IMR-90 (cell line): ENCODE data around the gene TSGA10IP. TPM values are rescaled to one million over a fixed set of nuclear protein-coding genes. Genes with fewer than 3 reads are reported as not detected.

Source experiments
- ATAC-seq: fragments of 200-7000 bp; cut with Tn5 transposase; 2 replicates; pipeline ENCODE4 v1.9.1; 2020; ENCODE audit warnings: low read depth, mild to moderate bottlenecking, moderate library complexity
- BruUV-seq: library from RNA; stranded (reverse); fragments of 400-500 nt; replicated peaks from 2 replicates; lab custom pipeline; 2021; lab: Mats Ljungman, UMichigan
- CTCF ChIA-PET: fragments of 300-600 bp; formaldehyde crosslinking; extraction: SDS; loops from one replicate; lab custom pipeline; 2021; ENCODE audit warnings: antibody characterized with exemption; lab: Yijun Ruan, JAX
- POLR2A ChIA-PET: fragments of 300-600 bp; sonication (Branson Sonifier 250); formaldehyde crosslinking; loops from one replicate; lab custom pipeline; 2022; ENCODE audit warnings: antibody characterized with exemption; ENCODE audit not compliant: unreplicated experiment; lab: Charles Lee
- DNase-seq: peaks from one replicate; pipeline ENCODE4 v3.0.0; 2013
- H2AFZ ChIP-seq: replicated peaks from 2 replicates; pipeline ENCODE3; 2013; ENCODE audit warnings: low read length, mild to moderate bottlenecking; ENCODE audit not compliant: poor library complexity
- H2AK5ac ChIP-seq: 2 replicates; pipeline ENCODE4 v1.6.1; 2013; ENCODE audit warnings: low read depth, low read length, inconsistent platforms
- H2AK9ac ChIP-seq: replicated peaks from 2 replicates; pipeline ENCODE3; 2013; ENCODE audit warnings: mild to moderate bottlenecking, low read depth, low read length, moderate library complexity; ENCODE audit not compliant: poor library complexity
- H2BK120ac ChIP-seq: 2 replicates; pipeline ENCODE4 v1.6.1; 2013; ENCODE audit warnings: low read depth, low read length, inconsistent platforms
- H2BK15ac ChIP-seq: 3 replicates; pipeline ENCODE4 v1.6.1; 2013; ENCODE audit warnings: low read depth, low read length, inconsistent platforms
- H2BK20ac ChIP-seq: 2 replicates; pipeline ENCODE4 v1.6.1; 2013; ENCODE audit warnings: low read depth, mild to moderate bottlenecking, inconsistent platforms, low read length, moderate library complexity
- H2BK5ac ChIP-seq: 2 replicates; pipeline ENCODE4 v1.6.1; 2013; ENCODE audit warnings: mild to moderate bottlenecking, low read depth, low read length, inconsistent platforms; ENCODE audit not compliant: poor library complexity, severe bottlenecking
- H3K14ac ChIP-seq: replicated peaks from 2 replicates; pipeline ENCODE4 v1.6.1; 2013; ENCODE audit warnings: low read depth, low read length, inconsistent platforms
- H3K18ac ChIP-seq: 2 replicates; pipeline ENCODE4 v1.6.1; 2013; ENCODE audit warnings: low read depth, low read length, control low read depth
- H3K23ac ChIP-seq: 2 replicates; pipeline ENCODE4 v1.6.1; 2013; ENCODE audit warnings: low read depth, low read length, inconsistent platforms
- H3K27ac ChIP-seq: 2 replicates; pipeline ENCODE4 v1.5.1; 2013; ENCODE audit warnings: mild to moderate bottlenecking, control low read depth, low read length; ENCODE audit not compliant: insufficient read depth
- H3K27me3 ChIP-seq: 2 replicates; pipeline ENCODE4 v1.6.1; 2013; ENCODE audit warnings: low read length; ENCODE audit not compliant: control insufficient read depth, insufficient read depth
- H3K36me3 ChIP-seq: 2 replicates; pipeline ENCODE4 v1.6.1; 2013; ENCODE audit warnings: low read length, mixed read lengths; ENCODE audit not compliant: control insufficient read depth, insufficient read depth
- H3K4ac ChIP-seq: 2 replicates; pipeline ENCODE4 v1.6.1; 2013; ENCODE audit warnings: low read depth, low read length, inconsistent platforms
- H3K4me1 ChIP-seq: 2 replicates; pipeline ENCODE4 v1.6.1; 2013; ENCODE audit warnings: low read length, mixed read lengths; ENCODE audit not compliant: control insufficient read depth, insufficient read depth
- H3K4me2 ChIP-seq: 2 replicates; pipeline ENCODE4 v1.6.1; 2013; ENCODE audit warnings: low read depth, mild to moderate bottlenecking, control low read depth, low read length, moderate library complexity
- H3K4me3 ChIP-seq: 2 replicates; pipeline ENCODE4 v1.5.1; 2013; ENCODE audit warnings: low read depth, mild to moderate bottlenecking, control low read depth, low read length, moderate library complexity; ENCODE audit not compliant: insufficient read depth
- H3K56ac ChIP-seq: 2 replicates; pipeline ENCODE4 v1.6.1; 2013; ENCODE audit warnings: low read length, inconsistent platforms; ENCODE audit not compliant: insufficient read depth; ENCODE audit errors: extremely low read depth
- H3K79me1 ChIP-seq, 2 experiments: 2 replicates each; pipeline ENCODE4 v1.6.1; 2013; ENCODE audit warnings: low read length in 2 of 2, inconsistent platforms in 1 of 2, low read depth in 1 of 2
- H3K9ac ChIP-seq: 2 replicates; pipeline ENCODE4 v1.6.1; 2013; ENCODE audit warnings: low read depth, low read length, control low read depth
- H3K9me1 ChIP-seq: 2 replicates; pipeline ENCODE4 v1.6.1; 2013; ENCODE audit warnings: low read length, inconsistent platforms; ENCODE audit not compliant: insufficient read depth
- H3K9me3 ChIP-seq: 2 replicates; pipeline ENCODE4 v1.6.1; 2013; ENCODE audit warnings: low read length; ENCODE audit not compliant: control insufficient read depth, insufficient read depth
- H4K20me1 ChIP-seq: 2 replicates; pipeline ENCODE4 v1.6.1; 2013; ENCODE audit warnings: low read length, inconsistent platforms; ENCODE audit not compliant: insufficient read depth
- H4K5ac ChIP-seq: 2 replicates; pipeline ENCODE4 v1.6.1; 2013; ENCODE audit warnings: mild to moderate bottlenecking, low read depth, low read length, control low read depth
- H4K8ac ChIP-seq, 2 experiments: 2 replicates each; pipeline ENCODE4 v1.6.1; 2013; ENCODE audit warnings: low read depth in 2 of 2, low read length in 2 of 2, control low read depth in 1 of 2, inconsistent platforms in 1 of 2
- H4K91ac ChIP-seq: 2 replicates; pipeline ENCODE4 v1.6.1; 2013; ENCODE audit warnings: low read depth, low read length, inconsistent platforms; ENCODE audit not compliant: insufficient read depth
- RCOR1 ChIP-seq: IDR thresholded peaks from 2 replicates; pipeline ENCODE4 v1.6.1; 2012; ENCODE audit warnings: mild to moderate bottlenecking, low read length, improper control_type of control experiment; ENCODE audit not compliant: insufficient replicate concordance
- WGBS, 2 experiments: methylation state at CpG; one replicate each; pipeline versions ENCODE4 v1.1.5 to v1.1.7; 2013; ENCODE audit warnings: missing lambda C conversion rate in 2 of 2; ENCODE audit not compliant: insufficient read length in 1 of 2; ENCODE audit errors: extremely low coverage in 2 of 2; 5-methylcytosine and 5-hydroxymethylcytosine counted together
- dilution Hi-C: fragments of 300-500 bp; cut with HindIII; formaldehyde crosslinking; loops from one replicate; pipeline ENCODE4 v1.14.3; 2018; ENCODE audit warnings: low sequenced_read_pairs; ENCODE audit not compliant: unreplicated experiment
- in situ Hi-C: fragments of 300-500 bp; cut with MboI; formaldehyde crosslinking; loops from 3 replicates; pipeline ENCODE4 v1.14.3; 2019; ENCODE audit warnings: low sequenced_read_pairs, inconsistent platforms, mixed read lengths
- intact Hi-C: fragments of 100-400 bp; cut with micrococcal nuclease; formaldehyde crosslinking; loops from 2 replicates; pipeline ENCODE4 v1.10.0; 2022
- polyA plus RNA-seq, 3 experiments: library from polyadenylated mRNA; depleted of rRNA; stranded (reverse); fragments of >200 nt; gene quantifications; 2 replicates each; pipeline ENCODE4 v1.2.3, GENCODE V29; 2012; ENCODE audit warnings: low replicate concordance in 1 of 3
- total RNA-seq: library from RNA; depleted of rRNA; stranded (reverse); fragments of >200 nt; gene quantifications from 2 replicates; pipeline ENCODE4 v1.2.3, GENCODE V29; 2012

Gene TSGA10IP
- total and polyA plus RNA-seq, 2 of the 4 experiments (the other 2 are of a cell fraction) = 0.21 TPM; not detected in 1

DNA sequence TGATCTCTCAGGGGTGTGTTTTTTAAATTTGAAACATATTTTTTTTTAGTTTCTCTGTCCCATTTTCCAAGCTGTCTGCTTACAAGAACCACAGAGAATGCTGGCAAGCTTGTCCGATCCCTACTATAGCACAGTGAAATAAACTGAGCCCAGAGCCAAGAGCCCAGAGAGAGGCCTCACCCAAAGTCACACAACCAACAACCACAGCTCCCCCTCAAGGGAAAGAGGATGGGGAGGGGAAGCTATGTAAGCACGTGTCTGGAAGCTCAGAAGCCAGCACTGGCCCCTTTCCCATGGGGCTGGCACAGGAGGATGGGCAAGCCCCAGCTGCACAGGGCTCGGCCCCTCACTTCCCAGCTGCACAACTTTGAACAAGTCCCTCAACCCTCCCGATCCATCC lies 13.0 kb downstream of the TSGA10IP start:
- Histone ChIP-seq H3K9ac (no peak overlapping the region), H2BK15ac (no peak overlapping the region), H3K79me1 (peaks cover 4 to 22% of the 10 kb centered on the region in 2 experiments; a peak in 3 of 4 replicates), H3K36me3 (no peaks in the 10 kb centered on the region), H2AFZ (no peak overlapping the region), H4K5ac (no peak overlapping the region), H3K23ac (no peak overlapping the region), H3K9me3 (no peaks in the 10 kb centered on the region), H2BK20ac (no peak overlapping the region), H3K4me2 (no peak overlapping the region), H4K91ac (no peak overlapping the region), H3K18ac (no peak overlapping the region), H3K27ac (no peak overlapping the region), H3K27me3 (no peaks in the 10 kb centered on the region), H2AK5ac (no peak overlapping the region), H3K4ac (no peak overlapping the region), H2BK120ac (no peak overlapping the region), H3K4me3 (no peak overlapping the region), H4K20me1 (no peaks in the 10 kb centered on the region; the same call in 1 of the 2 replicates), H3K9me1 (peaks cover 5% of the 10 kb centered on the region; the same call in 1 of the 2 replicates), H2BK5ac (no peak overlapping the region), H3K4me1 (peaks cover 8% of the 10 kb centered on the region), H4K8ac (no peak overlapping the region), H3K56ac (no peak overlapping the region), H3K14ac (no peak overlapping the region), H2AK9ac (no peak overlapping the region)
- intact Hi-C loops = no loop called here
- no TSS peak for BruUV-seq
- in situ Hi-C loops = no loop called here
- no peak for ATAC-seq
- no peak for TF ChIP-seq RCOR1
- dilution Hi-C loops = no loop called here
- ChIA-PET POLR2A (interaction anchor here (0.6 kb wide), 1 partner anchor 43 kb away, joined by 3 read pairs; no protein-coding TSS in a partner anchor), CTCF (no interaction called here)
- WGBS, 2 experiments = no CpG with 5 or more reads among the region's 4 CpGs
- no peak for DNase-seq
